ENCODE data around the gene ALDH1A1. TPM values are rescaled to one million over a fixed set of nuclear protein-coding genes. Genes with fewer than 3 reads are reported as not detected.

ALDH1A1 gene
- total RNA-seq, 1 experiment from 2014 or later, result 8.8 TPM

GRCh38 chr9:72984226-72984947, 31.5 kb upstream of the ALDH1A1 start:
- DNase-seq (ENCODE audit: low spot score), result no peak
- peaks cover 26% of the 10 kb centered on the region for H3K4me1 ChIP-seq (ENCODE audit: insufficient read depth, low read length, poor library complexity, severe bottlenecking)
- no peaks in the 10 kb centered on the region for H3K27me3 ChIP-seq (replicated peaks; ENCODE audit: insufficient read depth, low read depth, low read length, poor library complexity)
- ChIA-PET CTCF (no interaction called here), POLR2A (ENCODE audit: low non-redundant PET) (no interaction called here)
- H3K9me3 ChIP-seq (ENCODE audit: low read depth, low read length, poor library complexity, severe bottlenecking), result no peaks in the 10 kb centered on the region
- TF ChIP-seq CTCF (conservative IDR thresholded peaks at IDR 0.05; ENCODE audit: low read depth, low read length) (no peak), EZH2 (IDR thresholded peaks at IDR 0.05; ENCODE audit: borderline replicate concordance, low read depth, low read length, poor library complexity, severe bottlenecking) (no peak)
- no peak overlapping the region for H3K4me3 ChIP-seq (ENCODE audit: low read depth, low read length, poor library complexity, severe bottlenecking)
- no peak overlapping the region for H3K27ac ChIP-seq (ENCODE audit: low read depth, low read length, poor library complexity, severe bottlenecking)
- no peaks in the 10 kb centered on the region for H3K36me3 ChIP-seq (ENCODE audit: insufficient read depth, low read length, poor library complexity, severe bottlenecking)
- BruUV-seq (replicated peaks), result no TSS peak
- intact Hi-C loops (cut with micrococcal nuclease; ENCODE audit: unreplicated experiment), result loop anchor here (5.0 kb wide), 1 partner anchor 48 kb away; no protein-coding TSS in a partner anchor

GRCh38 chr9:72983512-72984225, 30.8 kb upstream of the ALDH1A1 start:
- no peaks in the 10 kb centered on the region for H3K27me3 ChIP-seq (replicated peaks; ENCODE audit: insufficient read depth, low read depth, low read length, poor library complexity)
- CTCF ChIA-PET, result no interaction called here
- intact Hi-C loops (cut with micrococcal nuclease; ENCODE audit: unreplicated experiment), result loop anchor here (5.0 kb wide), 1 partner anchor 49 kb away; no protein-coding TSS in a partner anchor
- peaks cover 33% of the 10 kb centered on the region for H3K4me1 ChIP-seq (ENCODE audit: insufficient read depth, low read length, poor library complexity, severe bottlenecking)
- no peak for DNase-seq (ENCODE audit: low spot score)
- no peaks in the 10 kb centered on the region for H3K36me3 ChIP-seq (ENCODE audit: insufficient read depth, low read length, poor library complexity, severe bottlenecking)
- H3K9me3 ChIP-seq (ENCODE audit: low read depth, low read length, poor library complexity, severe bottlenecking), result no peaks in the 10 kb centered on the region
- TF ChIP-seq CTCF (conservative IDR thresholded peaks at IDR 0.05; ENCODE audit: low read depth, low read length) (no peak), EZH2 (IDR thresholded peaks at IDR 0.05; ENCODE audit: borderline replicate concordance, low read depth, low read length, poor library complexity, severe bottlenecking) (no peak)
- H3K4me3 ChIP-seq (ENCODE audit: low read depth, low read length, poor library complexity, severe bottlenecking), result no peak overlapping the region
- H3K27ac ChIP-seq (ENCODE audit: low read depth, low read length, poor library complexity, severe bottlenecking), result no peak overlapping the region
- no TSS peak for BruUV-seq (replicated peaks)
- POLR2A ChIA-PET (ENCODE audit: low non-redundant PET), result no interaction called here

- no peaks in the 10 kb centered on the region for H3K36me3 ChIP-seq (ENCODE audit: insufficient read depth, low read length, poor library complexity, severe bottlenecking)
- BruUV-seq (replicated peaks), result no TSS peak
- no peaks in the 10 kb centered on the region for H3K27me3 ChIP-seq (replicated peaks; ENCODE audit: insufficient read depth, low read depth, low read length, poor library complexity)
- peaks cover 39% of the 10 kb centered on the region for H3K4me1 ChIP-seq (ENCODE audit: insufficient read depth, low read length, poor library complexity, severe bottlenecking)
- intact Hi-C loops (cut with micrococcal nuclease; ENCODE audit: unreplicated experiment), result loop anchor here (5.0 kb wide), 1 partner anchor 49 kb away; no protein-coding TSS in a partner anchor
- H3K9me3 ChIP-seq (ENCODE audit: low read depth, low read length, poor library complexity, severe bottlenecking), result no peaks in the 10 kb centered on the region
- DNase-seq (ENCODE audit: low spot score), result no peak
- TF ChIP-seq EZH2 (IDR thresholded peaks at IDR 0.05; ENCODE audit: borderline replicate concordance, low read depth, low read length, poor library complexity, severe bottlenecking) (no peak), CTCF (conservative IDR thresholded peaks at IDR 0.05; ENCODE audit: low read depth, low read length) (no peak)
- no peak overlapping the region for H3K27ac ChIP-seq (ENCODE audit: low read depth, low read length, poor library complexity, severe bottlenecking)
- no peak overlapping the region for H3K4me3 ChIP-seq (ENCODE audit: low read depth, low read length, poor library complexity, severe bottlenecking)
- ChIA-PET POLR2A (ENCODE audit: low non-redundant PET) (no interaction called here), CTCF (no interaction called here)
Measured at GRCh38 chr9:72983056-72983455, 30.2 kb upstream of the ALDH1A1 start.
